Gastroesophageal sphincter (tissue), 4 donors: ENCODE results near the gene FLCN. TPM values are rescaled to one million over a fixed set of nuclear protein-coding genes. Genes with fewer than 3 reads are reported as not detected.

Experiments
- ATAC-seq: fragments of 150-250 bp; one replicate; pipeline ENCODE4 v1.9.1; 2016; ENCODE audit warnings: mild to moderate bottlenecking, moderate library complexity
- H3K27ac ChIP-seq, 4 donors: fragments of 200-600 bp; sonication (generic) in 3 of 4; 1 replicate in 3 of 4; 2 replicates in 1 of 4; pipeline ENCODE4 v1.5.1; 2016 to 2019
- H3K27me3 ChIP-seq: fragments of 200-600 bp; sonication (generic); one replicate; pipeline ENCODE4 v1.5.1; 2019
- H3K36me3 ChIP-seq, 2 donors: fragments of 200-600 bp; sonication (generic); one replicate each; pipeline ENCODE4 v1.5.1; 2019; ENCODE audit warnings: control low read depth in 1 of 2
- H3K4me1 ChIP-seq, 3 donors: fragments of 200-600 bp; sonication (generic); 1 replicate in 2 of 3; 2 replicates in 1 of 3; pipeline ENCODE4 v1.5.1; 2016 to 2019; ENCODE audit warnings: control low read depth in 2 of 3
- H3K4me3 ChIP-seq, 2 donors: fragments of 200-600 bp; sonication (generic); one replicate each; pipeline ENCODE4 v1.5.1; 2019; ENCODE audit warnings: mild to moderate bottlenecking in 1 of 2, moderate library complexity in 1 of 2
- H3K9me3 ChIP-seq, 3 donors: fragments of 200-600 bp; sonication (generic); one replicate each; pipeline ENCODE4 v1.5.1; 2017 to 2019; ENCODE audit warnings: control low read depth in 2 of 3
- CTCF ChIP-seq, 4 experiments: fragments of 200-600 bp in 2 of 4; fragments of 450-650 bp in 2 of 4; sonication (generic) in 1 of 4; IDR thresholded peaks; one replicate each; pipeline ENCODE4 v1.5.1; 2017 to 2019; ENCODE audit warnings: antibody characterized with exemption in 4 of 4, mild to moderate bottlenecking in 2 of 4, moderate library complexity in 2 of 4
- EP300 ChIP-seq: sonication (generic); formaldehyde crosslinking; IDR thresholded peaks from one replicate; pipeline ENCODE4 v1.6.1; 2017; ENCODE audit warnings: antibody characterized with exemption, mild to moderate bottlenecking
- POLR2A ChIP-seq, 2 donors: fragments of 450-650 bp; IDR thresholded peaks; one replicate each; pipeline ENCODE4 v1.6.1; 2017; ENCODE audit warnings: antibody characterized with exemption in 2 of 2, mild to moderate bottlenecking in 2 of 2, moderate library complexity in 1 of 2
- POLR2AphosphoS5 ChIP-seq: sonication (generic); formaldehyde crosslinking; IDR thresholded peaks from one replicate; pipeline ENCODE4 v1.6.1; 2017; ENCODE audit warnings: antibody characterized with exemption
- WGBS, 2 donors: methylation state at CpG; one replicate each; pipeline ENCODE4 v1.1.5; 2018; ENCODE audit warnings: low coverage in 1 of 2; 5-methylcytosine and 5-hydroxymethylcytosine counted together
- total RNA-seq, 4 donors: library from RNA; depleted of rRNA; stranded (reverse); fragments of >200 nt; gene quantifications; one replicate each; pipeline ENCODE4 v1.1.0, GENCODE V29; 2016

The FLCN gene
- total RNA-seq, 4 donors from 2014 or later, result 24.8 to 91.5 (median 46.6) TPM

- no peaks in the 10 kb centered on the region for H3K27me3 ChIP-seq
- ATAC-seq, result no peak
- H3K36me3 ChIP-seq, result peaks cover 0 to 86% of the 10 kb centered on the region in 2 donors
- 50 to 65% methylated on average over 2 to 3 of the region's 10 CpGs for WGBS, 2 donors
- peak overlapping the region in 1 of 4 donors; percentile 31 for H3K27ac ChIP-seq
- H3K4me3 ChIP-seq, result no peak overlapping the region
- TF ChIP-seq CTCF (IDR thresholded peaks at IDR 0.05) (no peak), POLR2A (IDR thresholded peaks at IDR 0.05) (no peak), EP300 (no peak), POLR2AphosphoS5 (no peak)
- H3K9me3 ChIP-seq, result no peaks in the 10 kb centered on the region
- no peaks in the 10 kb centered on the region for H3K4me1 ChIP-seq
Measured at GRCh38 chr17:17213775-17214174, 23.2 kb downstream of the FLCN start.

GRCh38 chr17:17207998-17208397 is 29.0 kb downstream of the FLCN start:
- Histone ChIP-seq H3K4me1 (peaks cover 0 to 48% (median 39%) of the 10 kb centered on the region in 3 donors), H3K36me3 (peaks cover 0 to 29% of the 10 kb centered on the region in 2 donors), H3K9me3 (no peaks in the 10 kb centered on the region), H3K27ac (peak overlapping the region in 2 of 4 donors; percentile 88 to 97), H3K4me3 (no peak overlapping the region), H3K27me3 (no peaks in the 10 kb centered on the region)
- no peak for ATAC-seq
- WGBS, 2 donors, result 64 to 68% methylated on average over 5 to 8 of the region's 8 CpGs
- no peak for TF ChIP-seq EP300
- TF ChIP-seq CTCF (IDR thresholded peaks at IDR 0.05), result no peak
- no peak for TF ChIP-seq POLR2AphosphoS5
- no peak for TF ChIP-seq POLR2A (IDR thresholded peaks at IDR 0.05)

- Histone ChIP-seq H3K27ac (peak overlapping the region; percentile 88 to 97 (median 94)), H3K4me1 (peaks cover 0 to 59% (median 49%) of the 10 kb centered on the region in 3 donors), H3K36me3 (peaks cover 0 to 29% of the 10 kb centered on the region in 2 donors), H3K27me3 (no peaks in the 10 kb centered on the region), H3K4me3 (peak overlapping the region in 1 of 2 donors; percentile 72), H3K9me3 (no peaks in the 10 kb centered on the region)
- no peak for TF ChIP-seq POLR2AphosphoS5
- no peak for TF ChIP-seq EP300
- no peak for TF ChIP-seq POLR2A (IDR thresholded peaks at IDR 0.05)
- no peak for TF ChIP-seq CTCF (IDR thresholded peaks at IDR 0.05)
- 0 to 13% methylated on average over 5 to 6 of the region's 16 CpGs for WGBS, 2 donors
- peak; percentile 38 for ATAC-seq
Measured at GRCh38 chr17:17206913-17207335, 30.0 kb downstream of the FLCN start.

- H3K36me3 ChIP-seq, result peaks cover 0 to 24% of the 10 kb centered on the region in 2 donors
- peaks cover 2 to 65% (median 55%) of the 10 kb centered on the region in 3 donors for H3K4me1 ChIP-seq
- no peaks in the 10 kb centered on the region for H3K9me3 ChIP-seq
- ATAC-seq, result peak; percentile 64
- H3K4me3 ChIP-seq, result peak within 1 kb of the TSS; percentile 55 to 72
- 20% methylated on average over 1 of the region's 78 CpGs; no CpG with 5 or more reads in 1 of the 2 donors for WGBS, 2 donors
- no peaks in the 10 kb centered on the region for H3K27me3 ChIP-seq
- TF ChIP-seq POLR2AphosphoS5 (peak; percentile 90), EP300 (no peak), POLR2A (IDR thresholded peaks at IDR 0.05) (no peak), CTCF (IDR thresholded peaks at IDR 0.05) (peak in 1 of 4 experiments; percentile 31)
- H3K27ac ChIP-seq, result peak within 1 kb of the TSS; percentile 88 to 97 (median 94)
Measured at GRCh38 chr17:17206124-17206912, 30.6 kb downstream of the FLCN start, which contains the start of gene PLD6. Gene PLD6, minus strand, starts transcription at chr17:17206333. Its CDS starts 47 bp downstream, at chr17:17206286.
